ENCODE measurements around the gene FGFBP3.

FGFBP3 gene

DNA sequence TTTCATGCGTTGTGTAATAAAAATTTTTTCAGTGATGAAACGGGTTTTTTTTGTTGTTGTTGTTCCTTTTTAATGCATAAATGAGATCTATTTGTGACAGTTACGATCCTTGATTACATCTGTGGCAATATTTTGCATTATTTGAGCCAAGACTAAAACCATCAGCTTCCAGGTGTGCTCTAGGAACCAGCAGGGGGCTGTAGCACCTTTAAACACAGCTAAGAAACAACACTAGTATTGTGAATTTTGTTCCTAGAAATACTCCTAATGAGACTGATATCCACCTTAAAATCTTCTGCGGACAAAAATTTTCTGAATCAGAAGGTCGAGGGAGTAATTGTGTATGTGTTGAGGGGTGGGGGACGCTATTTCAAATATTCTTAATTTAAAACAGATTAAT is 52.6 kb downstream of the FGFBP3 start:
- H3K27me3 ChIP-seq (ENCODE audit: control insufficient read depth in 2 of 2, insufficient read depth in 2 of 2, low read length in 2 of 2): no peaks in the 10 kb centered on the region
- peaks cover 68 to 69% of the 10 kb centered on the region in 2 donors for H3K36me3 ChIP-seq (ENCODE audit: control insufficient read depth in 2 of 2, insufficient read depth in 2 of 2, low read length in 2 of 2)
- no peak overlapping the region for H3K4me3 ChIP-seq (ENCODE audit: low read length in 2 of 2)
- H3K9ac ChIP-seq (ENCODE audit: low read depth in 1 of 2, low read length in 2 of 2): no peak overlapping the region
- H3K4me1 ChIP-seq (ENCODE audit: control insufficient read depth in 2 of 2, insufficient read depth in 2 of 2, low read length in 2 of 2): no peaks in the 10 kb centered on the region
- H3K9me3 ChIP-seq (ENCODE audit: control insufficient read depth in 2 of 2, low read length in 2 of 2): no peaks in the 10 kb centered on the region
- no peak overlapping the region for H3K27ac ChIP-seq (ENCODE audit: low read depth in 2 of 2, low read length in 2 of 2)

Data from mucosa of rectum (tissue), 2 donors.